GM18507 (cell line): ENCODE measurements around the gene NR6A1.

Experiments used
- DNase-seq: peaks from one replicate; pipeline ENCODE4 v3.0.0; 2011; ENCODE audit warnings: low read depth; ENCODE audit not compliant: insufficient read length; ENCODE audit errors: extremely low spot score
- FAIRE-seq: peaks from 2 replicates; lab custom pipeline; 2011; peaks lifted over from hg19 to GRCh38; lab: Jason Lieb, UNC

Gene NR6A1

GRCh38 chr9:124602204-124602603, 168.9 kb downstream of the NR6A1 start:
- no peak for FAIRE-seq
- no peak for DNase-seq

GRCh38 chr9:124600407-124600806, 170.7 kb downstream of the NR6A1 start:
- FAIRE-seq (no peak), DNase-seq (no peak)

DNA sequence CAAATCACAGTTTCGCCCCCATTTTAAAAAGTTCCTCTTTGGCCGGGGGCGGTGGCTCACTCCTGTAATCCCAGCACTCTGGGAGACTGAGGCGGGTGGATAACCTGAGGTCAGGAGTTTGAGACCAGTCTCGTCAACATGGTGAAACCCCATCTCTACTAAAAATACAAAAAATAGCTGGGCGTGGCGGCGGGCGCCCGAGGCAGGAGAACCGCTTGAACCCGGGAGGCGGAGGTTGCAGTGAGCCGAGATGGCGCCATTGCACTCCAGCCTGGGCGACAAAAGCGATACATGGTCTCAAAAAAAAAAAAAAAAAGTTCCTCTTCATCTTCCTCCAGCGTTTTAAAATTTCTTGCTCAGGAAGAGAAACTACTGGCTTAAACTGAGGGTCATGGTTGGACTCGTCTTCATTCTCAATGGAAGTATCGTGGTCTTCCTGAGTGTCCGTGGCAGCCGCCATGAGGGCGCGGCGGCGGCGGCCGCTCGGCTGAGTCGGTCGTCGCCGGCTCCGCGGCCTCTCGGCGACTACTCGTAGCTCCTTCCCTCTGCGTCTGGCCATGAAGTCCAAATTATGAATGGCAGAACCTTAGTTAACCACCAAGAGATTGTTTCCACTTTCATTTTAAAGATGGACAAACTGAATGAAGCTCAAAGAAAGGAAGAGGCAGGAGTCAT, 171.9 kb downstream of the NR6A1 start:
- DNase-seq = no peak
- FAIRE-seq = no peak

GRCh38 chr9:124598048-124598447, 173.1 kb downstream of the NR6A1 start:
- FAIRE-seq (no peak), DNase-seq (no peak)

DNA sequence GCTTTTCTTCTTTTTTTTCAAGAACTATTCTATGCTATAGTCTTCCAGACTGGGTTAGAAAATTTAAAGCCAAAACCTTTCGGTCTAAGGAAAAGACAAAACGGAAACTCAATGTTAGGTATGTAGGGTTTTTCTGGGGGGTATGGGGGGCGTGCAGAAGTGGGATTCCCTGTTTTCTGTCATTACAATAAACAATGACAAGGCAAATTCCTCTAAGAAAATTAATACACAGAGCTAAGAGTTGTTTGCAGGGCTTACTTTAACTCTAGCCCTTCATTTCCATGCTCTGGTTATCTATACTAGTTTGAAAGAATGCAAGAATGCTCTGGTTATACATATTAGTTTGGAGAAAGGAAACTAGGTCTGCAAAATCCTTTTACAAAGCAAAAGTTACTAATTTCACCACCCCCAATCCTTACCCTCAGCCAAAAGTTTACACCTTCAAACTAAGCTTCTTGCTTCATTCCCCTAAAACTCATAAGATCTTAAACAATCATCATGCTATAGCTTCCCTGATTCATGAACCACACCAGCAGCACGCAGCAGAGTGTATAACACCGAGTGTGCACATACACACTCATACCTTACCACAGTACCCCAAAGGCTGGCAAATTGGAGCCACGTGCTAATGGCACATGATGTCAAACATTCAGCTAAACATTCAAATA, 174.8 kb downstream of the NR6A1 start:
- FAIRE-seq (no peak), DNase-seq (no peak)

- FAIRE-seq (no peak), DNase-seq (no peak)
These were observed 175.4 kb downstream of the NR6A1 start for GRCh38 chr9:124595743-124596142.

GRCh38 chr9:124594673-124595072, 176.4 kb downstream of the NR6A1 start:
- DNase-seq (no peak), FAIRE-seq (no peak)

- FAIRE-seq (no peak), DNase-seq (no peak)
These were observed 176.9 kb downstream of the NR6A1 start for GRCh38 chr9:124594225-124594624.

GRCh38 chr9:124593651-124594058, 177.5 kb downstream of the NR6A1 start:
- no peak for DNase-seq
- no peak for FAIRE-seq

DNA sequence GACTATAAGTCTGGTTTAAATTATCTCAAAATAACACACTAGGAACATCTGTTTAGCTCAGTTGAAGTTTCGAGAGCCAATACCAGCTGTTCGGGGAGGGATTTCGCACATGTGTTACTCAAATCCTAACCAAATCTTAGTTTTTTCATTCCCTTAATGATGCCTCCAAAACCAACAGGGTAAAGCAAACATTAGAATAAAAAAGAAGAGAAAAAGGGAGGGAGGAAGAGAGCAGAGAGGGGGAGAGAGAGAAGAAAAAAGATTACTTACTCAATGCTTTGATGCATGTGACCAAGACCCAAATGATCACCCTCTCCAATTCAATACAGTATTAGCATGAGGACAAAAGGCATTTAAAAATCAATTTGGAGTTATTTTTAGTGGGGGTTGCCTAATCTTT, 177.9 kb downstream of the NR6A1 start:
- FAIRE-seq (no peak), DNase-seq (no peak)

GRCh38 chr9:124590889-124591641, 180.0 kb downstream of the NR6A1 start:
- FAIRE-seq = no peak
- DNase-seq = no peak

DNA sequence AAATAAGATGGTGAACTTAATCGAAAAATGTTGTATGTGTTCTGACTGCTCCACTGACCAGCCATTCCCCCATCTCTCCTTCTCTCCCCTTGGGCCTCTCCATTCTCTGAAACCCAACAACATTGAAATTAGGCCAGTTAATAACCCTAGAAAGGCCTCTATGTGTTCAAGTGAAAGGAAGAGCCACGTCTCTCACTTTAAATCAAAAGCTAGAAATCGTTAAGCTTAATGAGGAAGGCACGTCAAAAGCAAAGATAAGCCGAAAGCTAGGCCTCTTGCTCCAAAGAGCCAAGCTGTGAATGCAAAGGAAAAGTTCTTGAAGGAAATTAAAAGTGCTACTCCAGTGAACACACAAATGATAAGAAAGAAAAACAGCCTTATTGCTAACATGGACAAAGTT, 186.5 kb downstream of the NR6A1 start:
- DNase-seq = no peak

DNA sequence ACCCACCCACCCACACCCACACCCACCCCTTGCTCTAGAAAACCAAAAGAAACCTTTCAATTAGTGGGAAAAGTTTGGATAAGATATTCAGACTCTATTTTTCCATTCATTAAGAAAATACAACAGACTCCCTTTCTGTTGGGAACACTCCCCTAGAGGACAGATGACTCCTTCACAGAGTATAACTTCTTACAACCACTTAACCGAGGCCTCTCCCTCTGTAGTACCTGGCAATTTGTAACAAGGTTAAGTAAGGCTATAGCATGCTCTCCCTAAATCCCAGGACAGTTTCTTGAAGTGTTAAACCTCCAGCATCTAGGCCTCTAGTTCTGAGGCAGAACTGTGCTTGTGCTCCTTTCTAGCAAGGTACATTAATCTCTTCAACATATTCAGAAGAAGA, 188.0 kb downstream of the NR6A1 start:
- DNase-seq = no peak
- no peak for FAIRE-seq

More for the DNA sequence above, 186.5 kb downstream of the NR6A1 start:
- FAIRE-seq = no peak

DNA sequence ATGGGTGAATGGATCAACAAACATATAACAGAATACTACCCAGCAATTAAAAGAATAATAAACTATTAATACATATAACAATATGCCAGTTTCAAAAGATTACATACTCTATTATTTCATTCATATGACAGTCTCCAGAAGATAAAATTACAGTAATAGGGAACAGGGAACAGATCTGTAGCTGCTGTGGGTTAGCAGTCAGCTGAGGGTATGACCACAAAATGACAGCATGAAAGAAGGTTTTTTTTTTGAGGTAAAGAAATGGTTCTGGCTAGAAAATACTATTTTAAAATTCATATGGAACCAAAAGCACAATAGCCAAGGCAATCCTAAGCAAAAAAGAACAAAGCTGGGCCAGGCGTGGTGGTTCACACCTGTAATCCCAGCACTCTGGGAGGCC, 190.9 kb downstream of the NR6A1 start:
- FAIRE-seq = no peak

GRCh38 chr9:124576751-124577150, 194.4 kb downstream of the NR6A1 start:
- FAIRE-seq (no peak), DNase-seq (no peak)

More for the DNA sequence above, 190.9 kb downstream of the NR6A1 start:
- DNase-seq = no peak

GRCh38 chr9:124574534-124575375, 196.4 kb downstream of the NR6A1 start:
- FAIRE-seq (no peak), DNase-seq (no peak)

GRCh38 chr9:124570942-124571666, 200.0 kb downstream of the NR6A1 start:
- no peak for FAIRE-seq

GRCh38 chr9:124569942-124570341, 201.2 kb downstream of the NR6A1 start:
- no peak for FAIRE-seq
- no peak for DNase-seq

More at GRCh38 chr9:124570942-124571666, 200.0 kb downstream of the NR6A1 start:
- no peak for DNase-seq

- DNase-seq = no peak
- FAIRE-seq = no peak
These were observed 203.7 kb downstream of the NR6A1 start for GRCh38 chr9:124567362-124567761.
